Measurements from ENCODE around the gene SARS1. TPM values are rescaled to one million over a fixed set of nuclear protein-coding genes. Genes with fewer than 3 reads are reported as not detected.
A peak's percentile ranks its signal among the peaks of the same experiment; 100 is the strongest.

Gene SARS1
- polyA plus RNA-seq, 1 experiment = 301 TPM

GRCh38 chr1:109184687-109185086 is 29.0 kb upstream of the SARS1 start:
- Histone ChIP-seq H3K4me3 (ENCODE audit: low read depth, low read length) (no peak overlapping the region), H3K27ac (ENCODE audit: low read depth, low read length) (no peak overlapping the region), H3K27me3 (ENCODE audit: control insufficient read depth, insufficient read depth, low read length) (no peaks in the 10 kb centered on the region), H3K9me3 (ENCODE audit: control insufficient read depth, insufficient read depth, low read length) (no peaks in the 10 kb centered on the region)
- ChIA-PET CTCF (no interaction called here), POLR2A (no interaction called here)
- no peak for DNase-seq (ENCODE audit: low read depth, low spot score)
- TF ChIP-seq, protein P1, sequence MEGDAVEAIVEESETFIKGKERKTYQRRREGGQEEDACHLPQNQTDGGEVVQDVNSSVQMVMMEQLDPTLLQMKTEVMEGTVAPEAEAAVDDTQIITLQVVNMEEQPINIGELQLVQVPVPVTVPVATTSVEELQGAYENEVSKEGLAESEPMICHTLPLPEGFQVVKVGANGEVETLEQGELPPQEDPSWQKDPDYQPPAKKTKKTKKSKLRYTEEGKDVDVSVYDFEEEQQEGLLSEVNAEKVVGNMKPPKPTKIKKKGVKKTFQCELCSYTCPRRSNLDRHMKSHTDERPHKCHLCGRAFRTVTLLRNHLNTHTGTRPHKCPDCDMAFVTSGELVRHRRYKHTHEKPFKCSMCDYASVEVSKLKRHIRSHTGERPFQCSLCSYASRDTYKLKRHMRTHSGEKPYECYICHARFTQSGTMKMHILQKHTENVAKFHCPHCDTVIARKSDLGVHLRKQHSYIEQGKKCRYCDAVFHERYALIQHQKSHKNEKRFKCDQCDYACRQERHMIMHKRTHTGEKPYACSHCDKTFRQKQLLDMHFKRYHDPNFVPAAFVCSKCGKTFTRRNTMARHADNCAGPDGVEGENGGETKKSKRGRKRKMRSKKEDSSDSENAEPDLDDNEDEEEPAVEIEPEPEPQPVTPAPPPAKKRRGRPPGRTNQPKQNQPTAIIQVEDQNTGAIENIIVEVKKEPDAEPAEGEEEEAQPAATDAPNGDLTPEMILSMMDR (IDR thresholded peaks at IDR 0.05; ENCODE audit: low read depth, low read length) = no peak

GRCh38 chr1:109185357-109185756 is 28.4 kb upstream of the SARS1 start:
- CTCF ChIA-PET = interaction anchor here (0.7 to 2.0 kb wide), 2 partner anchors 16 to 348 kb away, joined by 4 to 9 read pairs; no protein-coding TSS in a partner anchor
- TF ChIP-seq, protein P1 (IDR thresholded peaks at IDR 0.05; ENCODE audit: low read depth, low read length) = no peak
- Histone ChIP-seq H3K4me3 (ENCODE audit: low read depth, low read length) (no peak overlapping the region), H3K9me3 (ENCODE audit: control insufficient read depth, insufficient read depth, low read length) (no peaks in the 10 kb centered on the region), H3K27me3 (ENCODE audit: control insufficient read depth, insufficient read depth, low read length) (no peaks in the 10 kb centered on the region), H3K27ac (ENCODE audit: low read depth, low read length) (peak overlapping the region; percentile 31)
- DNase-seq (ENCODE audit: low read depth, low spot score) = no peak
- POLR2A ChIA-PET = no interaction called here

DNA sequence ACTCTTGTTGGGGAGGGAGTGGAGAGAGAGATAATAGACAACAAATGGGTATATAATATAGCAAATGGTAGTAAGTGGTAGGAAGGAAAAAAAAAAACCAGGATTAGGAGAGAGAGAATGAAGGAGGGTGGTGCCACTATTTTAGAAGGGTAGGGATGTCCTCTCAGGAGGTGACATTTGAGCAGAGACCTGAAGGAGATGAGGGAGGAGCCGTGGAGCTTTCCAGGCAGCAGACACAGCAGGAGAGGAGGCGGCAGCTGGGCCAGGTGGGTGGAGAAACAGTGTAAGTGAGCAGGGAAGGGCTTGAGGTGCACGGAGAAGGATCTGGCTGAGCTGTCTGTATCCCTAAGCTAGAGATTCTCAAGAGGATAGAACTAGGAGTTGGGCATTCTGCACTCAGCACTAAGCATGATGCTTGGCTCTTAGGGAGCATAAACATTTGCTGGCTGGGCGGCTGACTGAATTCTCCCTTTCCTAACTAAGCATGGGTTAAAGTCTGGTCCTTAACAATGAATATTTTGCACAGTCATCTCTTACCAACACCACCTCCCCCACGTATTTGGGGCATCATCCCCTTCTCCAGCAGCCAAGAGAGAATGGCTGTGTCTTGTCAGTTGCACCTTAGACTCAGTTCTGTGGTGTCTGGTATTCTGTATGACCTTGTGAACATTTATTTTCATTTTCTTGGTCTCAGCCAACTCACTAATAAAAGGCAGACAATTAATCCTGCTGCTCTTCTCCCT is 27.6 kb upstream of the SARS1 start:
- ChIA-PET POLR2A (interaction anchor here (0.9 kb wide), 1 partner anchor 85 kb away, joined by 3 read pairs; no protein-coding TSS in a partner anchor), CTCF (interaction anchor here (0.9 to 2.0 kb wide), 4 partner anchors 15 to 359 kb away, joined by 3 to 9 read pairs (median 3); a partner anchor contains a TSS)
- H3K27ac ChIP-seq (ENCODE audit: low read depth, low read length) = peak overlapping the region; percentile 39
- no peak for DNase-seq (ENCODE audit: low read depth, low spot score)
- no peaks in the 10 kb centered on the region for H3K9me3 ChIP-seq (ENCODE audit: control insufficient read depth, insufficient read depth, low read length)
- H3K27me3 ChIP-seq (ENCODE audit: control insufficient read depth, insufficient read depth, low read length) = no peaks in the 10 kb centered on the region
- H3K4me3 ChIP-seq (ENCODE audit: low read depth, low read length) = no peak overlapping the region
- TF ChIP-seq, protein P1 (IDR thresholded peaks at IDR 0.05; ENCODE audit: low read depth, low read length) = no peak

DNA sequence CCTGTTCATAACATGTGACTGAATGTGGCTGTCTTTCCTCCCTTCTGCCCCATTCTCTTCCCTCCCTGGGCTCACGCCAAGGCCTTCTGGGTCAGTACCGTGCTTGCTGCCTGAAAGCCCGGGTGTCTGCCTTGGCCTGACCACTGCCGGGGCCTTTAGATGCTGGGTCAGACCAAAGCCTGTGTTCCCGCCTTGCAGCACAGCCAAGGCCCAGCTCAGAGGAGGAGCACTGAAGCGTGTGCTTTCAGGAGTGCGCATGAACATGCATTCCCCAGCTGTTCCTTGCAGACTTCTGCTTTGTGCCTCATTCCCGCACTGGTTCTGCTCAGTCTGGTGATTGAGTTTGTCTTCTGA is 27.0 kb upstream of the SARS1 start:
- DNase-seq (ENCODE audit: low read depth, low spot score) = no peak
- Histone ChIP-seq H3K9me3 (ENCODE audit: control insufficient read depth, insufficient read depth, low read length) (no peaks in the 10 kb centered on the region), H3K27me3 (ENCODE audit: control insufficient read depth, insufficient read depth, low read length) (no peaks in the 10 kb centered on the region), H3K27ac (ENCODE audit: low read depth, low read length) (peak overlapping the region; percentile 39), H3K4me3 (ENCODE audit: low read depth, low read length) (no peak overlapping the region)
- CTCF ChIA-PET = interaction anchor here (0.9 to 2.0 kb wide), 4 partner anchors 15 to 359 kb away, joined by 3 to 9 read pairs (median 3); a partner anchor contains a TSS
- POLR2A ChIA-PET = interaction anchor here (0.9 kb wide), 1 partner anchor 86 kb away, joined by 3 read pairs; no protein-coding TSS in a partner anchor
- TF ChIP-seq, protein P1 (IDR thresholded peaks at IDR 0.05; ENCODE audit: low read depth, low read length) = no peak

GRCh38 chr1:109187127-109187526 is 26.6 kb upstream of the SARS1 start:
- DNase-seq (ENCODE audit: low read depth, low spot score) = no peak
- Histone ChIP-seq H3K4me3 (ENCODE audit: low read depth, low read length) (no peak overlapping the region), H3K27me3 (ENCODE audit: control insufficient read depth, insufficient read depth, low read length) (no peaks in the 10 kb centered on the region), H3K9me3 (ENCODE audit: control insufficient read depth, insufficient read depth, low read length) (no peaks in the 10 kb centered on the region), H3K27ac (ENCODE audit: low read depth, low read length) (peak overlapping the region; percentile 31)
- TF ChIP-seq, protein P1 (IDR thresholded peaks at IDR 0.05; ENCODE audit: low read depth, low read length) = no peak
- ChIA-PET CTCF (interaction anchor here (1.0 to 2.0 kb wide), 3 partner anchors 14 to 212 kb away, joined by 3 to 9 read pairs (median 6); a partner anchor contains a TSS), POLR2A (interaction anchor here (1.2 kb wide), 1 partner anchor 87 kb away, joined by 5 read pairs; no protein-coding TSS in a partner anchor)
